ENCODE results near the gene CBFA2T3. TPM values are rescaled to one million over a fixed set of nuclear protein-coding genes. Genes with fewer than 3 reads are reported as not detected.

The CBFA2T3 gene
- total RNA-seq, 8 experiments from 2014 or later, result 0.41 to 3.4 (median 1.2) TPM

GRCh38 chr16:88988980-88989811, 12.2 kb upstream of the CBFA2T3 start:
- ATAC-seq (replicated peaks in 6 of 8), result peak in 1 of 8 experiments; percentile 23
- in situ Hi-C loops (cut with MboI; ENCODE audit: low pct_unique_long_range_greater_than_20kb in 2 of 9, low sequenced_read_pairs in 9 of 9, unreplicated experiment in 9 of 9), result no loop called here
- WGBS, 10 experiments, result 0 to 61% (median 55%) methylated on average over 1 to 6 of the region's 44 CpGs; no CpG with 5 or more reads in 6 of the 10 experiments

DNA sequence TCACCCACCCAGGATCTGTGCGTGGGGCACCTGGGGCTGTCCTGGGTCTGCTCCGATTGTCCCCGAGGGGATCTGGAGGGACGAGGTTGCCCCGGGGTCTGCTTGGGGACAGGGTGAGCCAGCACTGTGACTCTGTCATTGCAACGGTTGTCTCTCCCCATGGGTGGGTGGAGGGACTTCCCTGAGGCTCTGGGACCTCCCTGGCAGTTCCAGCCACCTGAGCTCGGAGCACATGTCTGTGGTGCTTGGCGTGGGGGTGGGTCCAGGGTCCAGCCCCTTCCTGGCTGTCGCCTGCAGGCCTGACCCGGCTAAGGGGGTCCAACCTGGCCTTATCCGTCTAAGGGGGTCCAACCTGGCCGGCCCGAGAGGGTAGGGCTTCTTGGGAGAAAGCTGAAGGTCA, 8.5 kb upstream of the CBFA2T3 start:
- 60 to 90% (median 80%) methylated on average over 2 of the region's 13 CpGs; no CpG with 5 or more reads in 7 of the 10 experiments for WGBS, 10 experiments
- in situ Hi-C loops (cut with MboI; ENCODE audit: low pct_unique_long_range_greater_than_20kb in 2 of 9, low sequenced_read_pairs in 9 of 9, unreplicated experiment in 9 of 9), result no loop called here
- ATAC-seq (replicated peaks in 6 of 8), result peak in 1 of 8 experiments; percentile 16

More at GRCh38 chr16:88988980-88989811, 12.2 kb upstream of the CBFA2T3 start:
- Histone ChIP-seq H3K27ac (peak overlapping the region in 1 of 2 donors; percentile 18), H3K4me1 (replicated peaks in 1 of 2) (peaks cover 4 to 31% of the 10 kb centered on the region in 2 donors), H3K4me3 (no peak overlapping the region)

GRCh38 chr16:88983771-88984687, 7.0 kb upstream of the CBFA2T3 start:
- peak in 2 of 8 experiments; percentile 10 to 18 for ATAC-seq (replicated peaks in 6 of 8)
- Histone ChIP-seq H3K4me1 (replicated peaks in 1 of 2) (peaks cover 0 to 16% of the 10 kb centered on the region in 2 donors), H3K27ac (no peak overlapping the region), H3K4me3 (no peak overlapping the region)
- WGBS, 10 experiments, result 71 to 100% (median 91%) methylated on average over 1 to 14 of the region's 41 CpGs; no CpG with 5 or more reads in 4 of the 10 experiments
- in situ Hi-C loops (cut with MboI; ENCODE audit: low pct_unique_long_range_greater_than_20kb in 2 of 9, low sequenced_read_pairs in 9 of 9, unreplicated experiment in 9 of 9), result no loop called here

More for the DNA sequence above, 8.5 kb upstream of the CBFA2T3 start:
- Histone ChIP-seq H3K27ac (no peak overlapping the region), H3K4me1 (replicated peaks in 1 of 2) (peaks cover 0 to 22% of the 10 kb centered on the region in 2 donors), H3K4me3 (no peak overlapping the region)

DNA sequence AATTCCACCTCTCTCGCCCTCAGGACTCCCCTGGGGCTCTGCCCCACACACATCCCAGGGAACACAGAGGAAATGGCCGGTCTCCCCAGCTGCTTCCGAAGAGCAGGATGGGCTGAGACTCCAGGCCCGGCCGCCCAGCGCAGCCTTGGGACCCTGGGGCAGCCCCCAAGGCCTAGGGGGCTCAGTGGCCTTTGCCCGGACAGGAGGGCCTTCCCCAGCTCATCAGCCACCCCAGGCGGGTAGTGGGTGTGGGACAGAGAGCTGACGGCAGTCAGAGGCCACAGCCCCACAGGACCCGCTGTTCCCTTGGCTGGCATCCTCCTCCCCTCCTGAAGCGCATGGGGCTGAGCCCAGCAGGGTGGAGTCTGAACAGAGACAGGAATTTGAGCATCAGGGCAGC, 6.2 kb upstream of the CBFA2T3 start:
- no peak for ATAC-seq (replicated peaks in 6 of 8)
- Histone ChIP-seq H3K27ac (no peak overlapping the region), H3K4me3 (no peak overlapping the region), H3K4me1 (replicated peaks in 1 of 2) (peaks cover 0 to 18% of the 10 kb centered on the region in 2 donors)
- WGBS, 10 experiments, result 89% methylated on average over 3 of the region's 11 CpGs; no CpG with 5 or more reads in 9 of the 10 experiments
- in situ Hi-C loops (cut with MboI; ENCODE audit: low pct_unique_long_range_greater_than_20kb in 2 of 9, low sequenced_read_pairs in 9 of 9, unreplicated experiment in 9 of 9), result no loop called here

DNA sequence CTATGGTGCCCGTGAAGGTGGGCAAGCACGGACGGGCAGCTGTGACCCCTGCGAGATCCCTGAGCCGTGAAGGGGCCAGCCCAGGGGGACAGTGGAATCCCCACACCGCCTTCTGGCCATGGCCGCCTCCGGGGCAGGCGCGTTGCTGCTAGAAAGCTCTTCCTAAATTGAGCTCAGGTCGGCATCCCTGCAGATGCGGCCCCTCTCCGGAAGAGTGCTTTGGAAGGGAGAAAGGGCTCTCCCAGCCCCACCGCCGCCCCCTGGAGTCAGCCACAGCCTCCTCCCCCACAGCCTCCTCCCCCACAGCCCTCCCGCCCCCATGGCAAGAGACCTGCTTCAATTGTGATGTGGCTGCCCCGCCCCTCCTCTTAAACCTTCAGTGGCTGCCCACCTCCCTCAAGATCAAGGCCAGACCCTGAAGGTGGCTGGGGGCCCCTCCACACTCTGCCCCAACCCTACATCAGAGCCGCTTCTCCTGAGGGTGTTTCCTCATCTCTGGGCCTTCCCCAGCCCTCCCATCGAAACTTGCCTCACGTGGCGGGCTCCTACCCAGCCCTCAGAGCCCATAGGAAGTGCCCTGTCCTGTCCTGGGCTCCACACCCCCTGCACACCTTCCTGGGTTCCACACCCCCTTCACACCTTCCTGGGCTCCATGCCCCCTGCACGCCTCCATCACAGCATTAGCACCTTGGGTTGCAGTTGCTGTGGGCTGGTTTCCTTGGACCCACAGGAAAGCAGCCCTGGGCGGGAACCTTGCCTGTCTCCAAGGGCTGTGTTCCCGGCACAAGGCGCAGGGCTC, 5.5 kb upstream of the CBFA2T3 start:
- 33 to 100% (median 76%) methylated on average over 1 to 4 of the region's 25 CpGs; no CpG with 5 or more reads in 6 of the 10 experiments for WGBS, 10 experiments
- Histone ChIP-seq H3K27ac (no peak overlapping the region), H3K4me3 (no peak overlapping the region), H3K4me1 (replicated peaks in 1 of 2) (peaks cover 5 to 24% of the 10 kb centered on the region in 2 donors)
- in situ Hi-C loops (cut with MboI; ENCODE audit: low pct_unique_long_range_greater_than_20kb in 2 of 9, low sequenced_read_pairs in 9 of 9, unreplicated experiment in 9 of 9), result no loop called here
- ATAC-seq (replicated peaks in 6 of 8), result no peak

DNA sequence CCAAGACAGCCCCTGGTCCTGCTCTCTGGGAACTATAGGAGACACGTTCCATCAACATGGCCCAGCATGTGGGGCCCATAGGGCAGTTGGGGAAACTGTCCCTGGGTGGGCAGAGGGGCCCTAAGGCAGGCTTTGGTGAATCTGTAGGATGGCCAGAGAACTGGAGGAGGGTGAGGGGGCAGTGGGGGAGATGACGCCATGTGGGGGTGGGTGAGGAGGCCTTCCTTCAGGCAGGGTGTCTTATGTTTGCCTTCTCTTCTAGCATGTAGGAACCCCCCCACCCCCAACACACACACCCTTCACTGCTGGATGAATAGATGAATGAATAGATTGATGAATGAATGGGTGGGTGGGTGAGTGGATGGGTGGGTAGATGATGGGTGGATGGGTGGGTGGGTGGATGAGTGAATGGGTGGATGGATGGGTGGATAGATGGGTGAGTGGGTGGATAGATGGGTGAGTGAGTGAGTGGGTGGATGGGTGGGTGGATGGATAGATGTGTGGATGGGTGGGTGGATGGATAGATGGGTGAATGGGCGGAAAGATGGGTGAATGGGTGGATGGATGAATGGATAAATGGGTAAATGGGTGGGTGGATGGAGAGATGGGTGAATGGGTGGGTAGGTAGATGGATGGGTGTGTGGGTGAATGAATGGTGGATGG, 2.5 kb upstream of the CBFA2T3 start:
- no peak for ATAC-seq (replicated peaks in 6 of 8)
- peaks cover 16 to 25% of the 10 kb centered on the region in 2 donors for H3K4me1 ChIP-seq (replicated peaks in 1 of 2)
- in situ Hi-C loops (cut with MboI; ENCODE audit: low pct_unique_long_range_greater_than_20kb in 2 of 9, low sequenced_read_pairs in 9 of 9, unreplicated experiment in 9 of 9), result no loop called here
- H3K4me3 ChIP-seq, result no peak overlapping the region
- WGBS, 10 experiments, result no CpG with 5 or more reads among the region's 3 CpGs
- no peak overlapping the region for H3K27ac ChIP-seq

- ATAC-seq (replicated peaks in 6 of 8), result no peak
- WGBS, 10 experiments, result 10 to 83% methylated on average over 3 to 4 of the region's 21 CpGs; no CpG with 5 or more reads in 8 of the 10 experiments
- H3K4me1 ChIP-seq (replicated peaks in 1 of 2), result peaks cover 16 to 23% of the 10 kb centered on the region in 2 donors
- in situ Hi-C loops (cut with MboI; ENCODE audit: low pct_unique_long_range_greater_than_20kb in 2 of 9, low sequenced_read_pairs in 9 of 9, unreplicated experiment in 9 of 9), result no loop called here
- no peak overlapping the region for H3K4me3 ChIP-seq
- H3K27ac ChIP-seq, result peak overlapping the region in 1 of 2 donors; percentile 90
Observed at GRCh38 chr16:88978608-88979346, 1.8 kb upstream of the CBFA2T3 start.

DNA sequence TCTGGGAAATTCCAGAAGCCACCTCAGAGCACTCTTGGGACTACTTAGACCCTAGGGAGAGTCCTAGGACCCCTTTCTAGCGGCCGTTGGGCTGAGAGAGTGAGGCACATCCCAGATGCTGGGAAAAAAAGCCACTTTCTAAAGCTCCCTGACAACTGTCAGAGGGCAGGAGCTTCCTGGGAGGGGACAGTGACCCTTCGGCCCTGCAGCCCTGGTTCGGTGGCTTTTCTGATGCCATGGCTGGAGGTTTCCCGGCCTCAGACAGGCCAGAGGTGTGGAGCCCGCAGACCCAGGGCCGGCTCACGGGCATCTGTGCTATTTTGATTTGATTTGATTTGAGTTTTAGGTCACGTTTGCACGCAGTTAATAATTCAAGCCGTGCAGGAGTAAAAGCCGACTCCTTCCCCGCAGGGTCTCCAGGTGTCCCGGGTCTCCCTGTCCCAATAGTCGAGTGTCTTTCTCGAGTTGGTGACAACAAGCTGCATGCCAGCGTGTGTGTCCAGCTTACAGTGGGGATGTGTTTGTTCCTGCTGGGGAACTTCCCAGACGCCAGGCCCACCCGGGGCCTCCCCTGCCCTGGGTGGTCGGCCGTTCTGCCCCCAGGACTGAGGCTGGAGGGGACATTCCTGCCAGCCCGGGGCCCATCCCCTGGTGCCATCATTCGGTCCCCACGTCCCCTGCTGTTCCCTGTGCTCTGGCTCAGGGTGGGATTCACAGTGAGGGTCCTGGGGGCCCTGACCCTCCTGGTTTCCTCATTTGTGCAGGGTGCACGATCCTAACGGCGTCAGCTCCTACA, 1.0 kb upstream of the CBFA2T3 start:
- in situ Hi-C loops (cut with MboI; ENCODE audit: low pct_unique_long_range_greater_than_20kb in 2 of 9, low sequenced_read_pairs in 9 of 9, unreplicated experiment in 9 of 9), result no loop called here

GRCh38 chr16:88976366-88977017, 515 bp downstream of the CBFA2T3 start:
- Histone ChIP-seq H3K4me3 (peak overlapping the region in 1 of 5 donors; percentile 14), H3K27ac (peak overlapping the region; percentile 38 to 90), H3K4me1 (replicated peaks in 1 of 2) (peaks cover 24 to 33% of the 10 kb centered on the region in 2 donors)
- in situ Hi-C loops (cut with MboI; ENCODE audit: low pct_unique_long_range_greater_than_20kb in 2 of 9, low sequenced_read_pairs in 9 of 9, unreplicated experiment in 9 of 9), result no loop called here
- WGBS, 10 experiments, result 100% methylated on average over 1 of the region's 23 CpGs; no CpG with 5 or more reads in 9 of the 10 experiments
- ATAC-seq (replicated peaks in 6 of 8), result peak in 2 of 8 experiments; percentile 26 to 35

More for the DNA sequence above, 1.0 kb upstream of the CBFA2T3 start:
- Histone ChIP-seq H3K4me3 (no peak overlapping the region), H3K27ac (peak overlapping the region; percentile 74 to 90), H3K4me1 (replicated peaks in 1 of 2) (peaks cover 18 to 25% of the 10 kb centered on the region in 2 donors)
- ATAC-seq (replicated peaks in 6 of 8), result no peak
- WGBS, 10 experiments, result 10 to 90% (median 50%) methylated on average over 1 to 11 of the region's 27 CpGs; no CpG with 5 or more reads in 4 of the 10 experiments

DNA sequence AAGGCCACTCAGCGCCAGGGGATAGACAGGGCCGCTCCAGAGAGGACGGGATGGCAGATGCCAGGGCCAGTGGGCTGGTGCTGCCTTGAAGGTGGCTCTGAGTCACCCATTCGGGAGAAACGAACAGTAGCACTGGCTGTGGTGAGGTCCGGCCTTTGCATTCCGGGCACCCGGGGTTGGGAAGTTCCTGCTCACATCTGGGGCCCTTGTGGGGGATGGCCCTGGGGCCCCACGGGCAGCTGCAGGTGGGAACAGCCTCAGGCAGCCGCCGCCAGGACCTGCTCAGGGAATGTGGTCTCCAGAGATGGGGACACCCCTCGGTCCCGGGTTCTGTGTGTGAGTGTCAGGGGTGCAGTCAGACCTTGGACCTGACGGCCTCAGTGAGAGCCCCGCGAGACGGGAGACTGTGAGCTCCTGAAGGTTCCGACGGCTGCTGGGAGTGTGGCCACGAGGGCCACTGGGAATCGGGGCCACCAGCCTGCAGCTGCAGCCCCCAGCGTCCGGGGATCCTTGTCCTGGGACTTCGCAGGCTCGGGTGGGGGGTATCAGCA, 1.4 kb downstream of the CBFA2T3 start:
- Histone ChIP-seq H3K4me1 (replicated peaks in 1 of 2) (peaks cover 24 to 33% of the 10 kb centered on the region in 2 donors), H3K27ac (no peak overlapping the region), H3K4me3 (no peak overlapping the region)
- ATAC-seq (replicated peaks in 6 of 8), result no peak
- in situ Hi-C loops (cut with MboI; ENCODE audit: low pct_unique_long_range_greater_than_20kb in 2 of 9, low sequenced_read_pairs in 9 of 9, unreplicated experiment in 9 of 9), result no loop called here
- 33 to 95% (median 75%) methylated on average over 2 to 10 of the region's 25 CpGs; no CpG with 5 or more reads in 5 of the 10 experiments for WGBS, 10 experiments

Data from motor neuron (in vitro differentiated cells).